ENCODE results near the gene TMEM30B. TPM values are rescaled to one million over a fixed set of nuclear protein-coding genes. Genes with fewer than 3 reads are reported as not detected.

The TMEM30B gene
- total RNA-seq, 2 experiments from 2014 or later = 1.7 to 1.8 TPM

GRCh38 chr14:61257469-61258057 lies 23.6 kb downstream of the TMEM30B start:
- ChIA-PET CTCF (interaction anchor here (1.0 to 1.1 kb wide), 2 partner anchors 14 to 633 kb away, joined by 3 read pairs; no protein-coding TSS in a partner anchor), POLR2A (no interaction called here)
- Mint-ChIP-seq H3K27ac (no peak overlapping the region), H3K4me3 (no peak overlapping the region), H3K36me3 (ENCODE audit: low read depth) (no peaks in the 10 kb centered on the region), H3K27me3 (peaks cover 18% of the 10 kb centered on the region), H3K4me1 (ENCODE audit: low read depth) (no peaks in the 10 kb centered on the region), H3K9me3 (no peaks in the 10 kb centered on the region)
- DNase-seq = no peak
- intact Hi-C loops (cut with micrococcal nuclease) = loop anchor here (10.0 kb wide), 1 partner anchor 233 kb away; no protein-coding TSS in a partner anchor
- no peak for ATAC-seq
- TF ChIP-seq, protein P1, sequence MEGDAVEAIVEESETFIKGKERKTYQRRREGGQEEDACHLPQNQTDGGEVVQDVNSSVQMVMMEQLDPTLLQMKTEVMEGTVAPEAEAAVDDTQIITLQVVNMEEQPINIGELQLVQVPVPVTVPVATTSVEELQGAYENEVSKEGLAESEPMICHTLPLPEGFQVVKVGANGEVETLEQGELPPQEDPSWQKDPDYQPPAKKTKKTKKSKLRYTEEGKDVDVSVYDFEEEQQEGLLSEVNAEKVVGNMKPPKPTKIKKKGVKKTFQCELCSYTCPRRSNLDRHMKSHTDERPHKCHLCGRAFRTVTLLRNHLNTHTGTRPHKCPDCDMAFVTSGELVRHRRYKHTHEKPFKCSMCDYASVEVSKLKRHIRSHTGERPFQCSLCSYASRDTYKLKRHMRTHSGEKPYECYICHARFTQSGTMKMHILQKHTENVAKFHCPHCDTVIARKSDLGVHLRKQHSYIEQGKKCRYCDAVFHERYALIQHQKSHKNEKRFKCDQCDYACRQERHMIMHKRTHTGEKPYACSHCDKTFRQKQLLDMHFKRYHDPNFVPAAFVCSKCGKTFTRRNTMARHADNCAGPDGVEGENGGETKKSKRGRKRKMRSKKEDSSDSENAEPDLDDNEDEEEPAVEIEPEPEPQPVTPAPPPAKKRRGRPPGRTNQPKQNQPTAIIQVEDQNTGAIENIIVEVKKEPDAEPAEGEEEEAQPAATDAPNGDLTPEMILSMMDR (IDR thresholded peaks at IDR 0.05) = no peak

DNA sequence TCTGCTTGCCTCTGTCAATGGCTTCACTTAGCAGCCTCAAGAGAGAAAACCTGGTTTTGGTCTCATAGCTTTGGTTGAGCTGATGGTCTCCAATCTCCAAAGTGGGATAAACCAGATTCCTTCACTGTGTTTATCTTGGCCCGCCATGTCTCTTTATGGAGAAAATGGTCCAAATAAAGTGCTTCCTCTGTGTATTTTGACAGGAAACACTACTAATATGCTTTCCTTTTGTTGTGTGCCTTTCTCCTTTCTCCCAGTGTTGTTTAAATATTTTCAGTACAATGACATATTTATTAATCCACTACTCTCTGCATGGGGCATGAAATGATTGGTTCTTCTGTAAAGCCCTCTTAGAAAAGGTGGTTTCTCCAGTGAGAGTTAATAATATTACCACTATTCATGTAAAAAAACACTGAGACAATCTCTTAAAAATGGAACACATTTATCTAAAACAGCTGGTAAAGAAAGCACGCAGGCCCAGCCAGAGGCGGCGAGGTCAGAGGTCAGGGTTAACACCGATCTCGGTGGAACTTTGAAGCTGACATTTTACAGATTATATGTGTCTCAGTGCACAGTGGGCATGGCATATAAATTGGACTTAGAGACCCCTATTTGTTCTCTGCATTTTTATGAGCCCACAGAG lies 24.2 kb downstream of the TMEM30B start:
- DNase-seq (no peak), ATAC-seq (no peak)
- TF ChIP-seq, protein P1 (IDR thresholded peaks at IDR 0.05) = no peak
- H3K36me3 Mint-ChIP-seq (ENCODE audit: low read depth) = no peaks in the 10 kb centered on the region
- no peak overlapping the region for H3K27ac Mint-ChIP-seq
- no peaks in the 10 kb centered on the region for H3K9me3 Mint-ChIP-seq
- H3K27me3 Mint-ChIP-seq = peaks cover 16% of the 10 kb centered on the region
- intact Hi-C loops (cut with micrococcal nuclease) = loop anchor here (10.0 kb wide), 1 partner anchor 232 kb away; no protein-coding TSS in a partner anchor
- ChIA-PET CTCF (interaction anchor here (1.1 kb wide), 1 partner anchor 632 kb away, joined by 3 read pairs; no protein-coding TSS in a partner anchor), POLR2A (no interaction called here)
- H3K4me1 Mint-ChIP-seq (ENCODE audit: low read depth) = no peaks in the 10 kb centered on the region
- no peak overlapping the region for H3K4me3 Mint-ChIP-seq

- intact Hi-C loops (cut with micrococcal nuclease) = loop anchor here (10.0 kb wide), 1 partner anchor 231 kb away; no protein-coding TSS in a partner anchor
- no peak overlapping the region for H3K27ac Mint-ChIP-seq
- no peaks in the 10 kb centered on the region for H3K36me3 Mint-ChIP-seq (ENCODE audit: low read depth)
- peaks cover 15% of the 10 kb centered on the region for H3K27me3 Mint-ChIP-seq
- ATAC-seq = no peak
- TF ChIP-seq, protein P1 (IDR thresholded peaks at IDR 0.05) = no peak
- no peaks in the 10 kb centered on the region for H3K4me1 Mint-ChIP-seq (ENCODE audit: low read depth)
- CTCF ChIA-PET = no interaction called here
- POLR2A ChIA-PET = interaction anchor here (0.6 kb wide), 1 partner anchor 76 kb away, joined by 3 read pairs; no protein-coding TSS in a partner anchor
- no peak for DNase-seq
- H3K4me3 Mint-ChIP-seq = no peak overlapping the region
- no peaks in the 10 kb centered on the region for H3K9me3 Mint-ChIP-seq
These were observed 25.2 kb downstream of the TMEM30B start for GRCh38 chr14:61255968-61256367.

GRCh38 chr14:61254808-61255526 lies 26.2 kb downstream of the TMEM30B start:
- ChIA-PET POLR2A (interaction anchor here (0.6 kb wide), 2 partner anchors 77 to 94 kb away, joined by 3 read pairs; no protein-coding TSS in a partner anchor), CTCF (interaction anchor here (0.7 to 6.7 kb wide), 4 partner anchors 7 to 630 kb away, joined by 3 to 46 read pairs (median 16); no protein-coding TSS in a partner anchor)
- intact Hi-C loops (cut with micrococcal nuclease) = loop anchor here (10.0 kb wide), 1 partner anchor 230 kb away; no protein-coding TSS in a partner anchor
- TF ChIP-seq, protein P1 (IDR thresholded peaks at IDR 0.05) = no peak
- Mint-ChIP-seq H3K27ac (no peak overlapping the region), H3K4me3 (no peak overlapping the region), H3K9me3 (no peaks in the 10 kb centered on the region), H3K4me1 (ENCODE audit: low read depth) (no peaks in the 10 kb centered on the region), H3K27me3 (peaks cover 14% of the 10 kb centered on the region), H3K36me3 (ENCODE audit: low read depth) (no peaks in the 10 kb centered on the region)
- ATAC-seq (no peak), DNase-seq (no peak)

Measured in activated CD8-positive, alpha-beta T cell treated with anti-CD3 and anti-CD28 coated beads for 36 hours (primary cell).